GM19023 (cell line): Measurements from ENCODE around the gene SIT1.
A peak's percentile ranks its signal among the peaks of the same experiment; 100 is the strongest.

ENCODE experiments used
- ATAC-seq: cut with Tn5 transposase; IDR thresholded peaks from one replicate; pipeline ENCODE4 v1.9.1; 2021; ENCODE audit warnings: mild to moderate bottlenecking, moderate library complexity; ENCODE audit not compliant: unreplicated experiment

The SIT1 gene

DNA sequence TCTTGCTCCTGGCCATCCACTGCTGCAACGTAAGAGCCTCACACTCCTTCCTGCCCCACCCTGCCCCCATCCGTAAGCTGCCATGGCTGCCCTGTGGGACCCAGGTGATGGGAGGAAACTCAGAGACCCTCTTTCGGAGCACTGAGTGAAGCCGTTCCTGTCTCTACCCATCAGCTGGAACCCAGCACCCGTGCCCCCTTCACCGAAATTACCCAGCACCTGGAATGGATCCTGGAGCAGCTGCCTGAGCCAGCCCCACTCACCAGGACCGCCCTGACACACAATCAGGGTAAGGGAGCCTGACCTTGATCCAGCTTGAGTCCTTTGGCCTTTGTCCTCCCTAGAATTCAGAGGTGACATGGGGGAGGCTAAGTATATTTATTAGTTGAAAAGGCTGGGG is 42.5 kb downstream of the SIT1 start:
- ATAC-seq, result no peak

DNA sequence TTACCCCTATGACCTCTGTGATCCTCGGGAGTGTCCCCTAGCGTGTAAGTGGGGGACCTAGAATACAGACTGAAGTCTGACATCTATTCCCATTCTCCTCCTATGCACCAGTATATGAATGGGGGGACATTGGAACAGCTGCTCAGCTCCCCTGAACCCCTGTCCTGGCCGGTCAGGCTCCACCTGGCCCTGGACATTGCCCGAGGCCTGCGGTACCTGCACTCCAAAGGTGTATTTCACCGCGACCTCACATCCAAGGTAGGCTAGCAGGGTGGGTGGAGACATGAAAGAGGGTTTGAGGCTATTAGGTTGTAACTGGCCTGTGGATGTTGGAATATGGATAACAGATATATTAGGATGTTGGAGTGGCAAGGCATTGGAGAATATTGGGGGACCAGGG is 44.0 kb downstream of the SIT1 start:
- no peak for ATAC-seq

DNA sequence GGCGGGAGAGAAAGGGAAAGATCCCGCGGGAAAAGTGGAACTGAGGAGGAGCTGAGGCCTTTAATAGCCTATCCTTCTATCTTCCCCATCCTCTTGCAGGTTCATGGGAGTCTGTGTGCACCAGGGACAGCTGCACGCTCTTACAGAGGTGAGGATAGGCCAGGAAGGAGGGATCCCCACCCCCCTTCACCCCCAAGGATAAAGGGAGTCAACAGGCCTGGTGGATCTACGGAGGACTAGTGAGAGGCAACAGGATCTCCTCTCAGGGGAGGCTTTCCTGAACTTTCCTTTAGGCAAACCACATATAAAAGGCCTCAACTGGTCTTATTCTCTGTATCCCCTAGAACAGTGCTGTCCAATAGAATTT is 44.6 kb downstream of the SIT1 start:
- ATAC-seq, result no peak

DNA sequence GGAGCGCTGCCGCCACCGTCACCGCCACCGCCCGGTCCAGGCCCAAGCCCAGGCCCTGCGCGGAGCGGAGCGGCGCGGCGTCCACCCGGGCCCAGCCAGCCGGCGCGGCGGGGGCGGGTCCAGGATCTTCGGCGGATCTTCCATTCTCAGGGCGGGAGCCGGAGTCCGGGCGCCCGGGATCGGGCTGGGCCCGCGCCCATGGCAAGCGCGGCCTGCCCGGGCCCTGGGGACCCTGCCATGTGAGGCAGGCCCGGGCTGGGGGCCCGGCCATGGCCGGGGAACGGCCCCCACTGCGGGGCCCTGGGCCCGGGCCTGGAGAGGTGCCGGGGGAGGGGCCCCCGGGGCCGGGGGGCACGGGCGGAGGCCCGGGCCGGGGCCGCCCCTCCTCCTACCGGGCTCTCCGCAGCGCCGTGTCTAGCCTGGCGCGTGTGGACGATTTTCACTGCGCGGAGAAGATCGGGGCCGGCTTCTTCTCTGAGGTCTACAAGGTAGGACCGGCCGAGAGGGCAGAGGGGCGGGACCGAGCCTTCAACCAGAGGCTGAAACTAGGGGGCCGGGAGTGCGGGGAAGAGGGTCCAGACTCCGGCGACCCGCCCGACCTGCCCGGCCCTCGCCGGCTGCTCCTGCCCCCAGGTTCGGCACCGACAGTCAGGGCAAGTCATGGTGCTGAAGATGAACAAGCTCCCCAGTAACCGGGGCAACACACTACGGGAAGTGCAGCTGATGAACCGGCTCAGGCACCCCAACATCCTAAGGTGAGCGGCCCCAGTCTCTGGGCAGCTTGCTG is 45.2 kb downstream of the SIT1 start:
- ATAC-seq, result peak; percentile 12

DNA sequence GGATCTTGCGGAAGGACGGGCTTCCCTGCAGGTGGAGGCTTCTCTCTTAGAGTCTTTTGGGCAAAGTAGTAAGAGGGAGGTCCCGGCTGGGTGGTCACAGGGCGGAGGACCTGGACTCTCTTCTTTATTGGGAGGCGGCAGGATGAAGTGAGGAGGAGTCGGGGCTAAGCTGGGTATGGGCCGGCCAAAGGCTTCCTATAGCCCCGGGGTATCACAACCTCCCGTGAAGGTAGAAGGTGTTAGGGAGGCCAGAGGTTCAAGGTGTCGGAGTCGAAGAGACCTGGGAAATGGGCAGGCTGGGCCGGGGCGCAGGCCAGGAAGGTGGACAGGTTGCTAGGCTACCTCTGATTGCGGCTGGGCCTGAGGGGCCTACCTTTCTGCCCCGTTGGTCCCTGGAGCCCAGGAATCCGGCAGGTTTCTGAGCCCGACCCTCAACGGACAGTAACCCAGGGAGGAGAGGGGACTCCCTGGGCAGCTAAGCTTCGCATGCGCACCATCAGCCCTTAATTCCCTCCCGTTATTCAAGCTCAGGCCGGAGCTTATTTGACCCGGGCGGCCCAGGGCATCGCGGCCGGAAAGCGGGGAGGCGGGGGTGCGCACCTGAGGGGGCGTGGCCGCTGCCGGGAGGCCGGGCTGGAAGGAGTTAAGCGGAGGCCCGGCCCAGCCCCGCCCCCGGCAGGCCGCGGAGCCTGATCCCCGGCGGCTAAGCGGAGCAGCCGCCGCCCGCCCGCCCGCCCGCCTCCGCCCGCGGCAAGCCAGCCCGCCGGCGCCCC is 46.0 kb downstream of the SIT1 start, which contains the start of gene TESK1:
TESK1 (plus strand) TSS at position 685 of the 773 bp plus-strand sequence. CDS start 358 bp downstream, outside the sequence.
- ATAC-seq, result peak; percentile 47

DNA sequence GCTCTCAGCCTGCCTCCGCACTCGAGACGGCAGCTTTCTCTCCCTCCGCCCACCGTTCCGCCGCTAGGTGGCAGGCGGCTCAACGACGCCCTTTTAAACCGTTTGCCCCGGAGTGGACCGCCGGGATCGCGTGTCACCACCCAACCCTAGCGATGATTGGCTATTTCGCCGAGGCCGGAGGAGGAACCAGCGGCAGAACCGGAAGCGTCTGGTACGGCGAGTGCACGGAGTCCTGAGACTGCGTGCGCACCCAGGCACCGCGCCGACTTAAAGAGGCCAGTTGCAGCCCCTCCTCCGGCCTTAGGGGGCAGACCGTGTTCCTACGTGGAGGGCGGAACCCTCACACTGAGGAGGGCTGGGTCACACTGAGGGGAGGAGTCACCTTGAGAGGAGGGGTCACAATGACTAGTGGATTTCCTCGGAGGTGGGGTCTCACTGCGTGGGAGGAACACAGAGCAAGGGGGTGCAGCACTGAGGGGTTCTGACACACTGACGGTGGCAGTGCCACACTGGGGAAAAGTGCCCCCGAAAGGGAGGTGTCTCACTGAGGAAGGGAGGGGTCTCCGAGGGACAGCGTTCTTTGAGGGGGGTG is 46.6 kb downstream of the SIT1 start:
- ATAC-seq, result peak; percentile 87

DNA sequence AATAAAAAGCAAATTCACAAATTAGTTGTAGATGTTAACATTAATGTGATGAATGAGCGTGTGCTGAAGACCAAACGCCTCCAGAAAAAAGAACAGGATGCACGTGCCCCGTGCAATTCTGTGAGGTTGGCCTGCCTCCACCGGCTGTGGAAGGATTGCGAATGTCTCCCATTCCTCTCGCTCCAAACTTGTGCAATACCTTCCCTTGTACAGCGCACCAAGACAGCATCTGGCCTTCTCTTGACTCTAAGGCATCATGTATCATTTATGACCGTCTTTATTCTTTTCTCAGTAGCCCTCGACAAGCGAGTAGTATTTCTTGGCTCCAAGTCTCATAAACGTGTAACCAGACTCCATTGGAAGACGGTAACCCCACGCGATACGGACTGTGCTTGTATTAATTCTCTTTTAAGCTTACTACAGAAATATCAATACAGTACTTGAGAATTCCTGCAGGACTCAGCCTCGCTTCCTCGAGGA is 47.2 kb downstream of the SIT1 start:
- ATAC-seq, result no peak

DNA sequence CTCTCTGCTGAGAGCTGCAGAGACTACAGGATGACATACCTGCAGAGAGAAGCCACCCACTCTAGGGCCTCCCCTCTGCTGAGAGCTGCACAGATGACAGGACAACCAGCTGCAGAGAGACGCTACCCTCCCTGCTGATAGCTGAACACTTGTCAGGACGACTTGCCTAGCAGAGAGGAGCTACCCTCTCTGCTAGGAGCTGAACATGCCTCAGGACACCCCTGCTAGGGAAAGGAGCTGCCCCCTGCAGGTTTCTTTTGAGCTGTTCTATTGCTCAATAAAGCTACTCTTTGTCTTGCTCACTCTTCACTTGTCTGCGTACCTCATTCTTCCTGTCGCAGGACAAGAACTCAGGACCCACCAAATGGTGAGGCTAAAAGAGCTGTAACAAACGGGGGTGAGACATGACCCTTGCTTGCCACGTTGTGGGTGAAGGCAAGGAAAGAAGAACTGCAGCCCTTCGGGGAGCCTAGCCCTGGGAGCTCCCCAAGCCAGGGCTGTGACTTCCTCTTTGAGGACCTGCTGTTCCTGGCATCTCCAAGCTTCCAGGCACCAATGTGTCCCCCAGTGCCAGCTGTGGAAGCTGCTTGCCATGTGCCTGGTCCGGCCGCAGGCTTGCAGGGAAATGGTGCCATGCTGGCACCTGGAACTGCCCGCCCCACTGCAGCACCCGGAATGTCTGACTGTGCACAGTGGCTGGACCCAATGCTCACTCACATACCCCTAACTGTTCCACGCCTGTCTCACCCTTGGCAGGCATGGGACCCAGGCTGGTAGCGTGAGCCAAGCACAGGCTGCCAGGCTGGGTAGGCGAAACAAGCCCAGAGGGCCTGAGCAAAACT is 50.7 kb downstream of the SIT1 start:
- no peak for ATAC-seq
